T-cell (primary cell): ENCODE data around the gene LMF1. TPM values are rescaled to one million over a fixed set of nuclear protein-coding genes. Genes with fewer than 3 reads are reported as not detected.

Source experiments
- ATAC-seq, 4 experiments: fragments of 200-7000 bp in 3 of 4; fragments of 150-1000 bp in 1 of 4; cut with Tn5 transposase; replicated peaks in 1 of 4; 1 replicate in 3 of 4; 2 replicates in 1 of 4; pipeline ENCODE4 v1.10.0; 2021; ENCODE audit warnings: moderate library complexity in 3 of 4, mild to moderate bottlenecking in 2 of 4, moderate number of reproducible peaks in 1 of 4
- CTCF ChIA-PET, 2 donors: fragments of 300-600 bp; sonication (Branson Sonifier 250); formaldehyde crosslinking; loops; one replicate each; lab custom pipeline; 2022; ENCODE audit warnings: antibody characterized with exemption in 2 of 2; lab: Charles Lee
- POLR2A ChIA-PET, 2 donors: fragments of 300-600 bp; sonication (Branson Sonifier 250); formaldehyde crosslinking; loops; one replicate each; lab custom pipeline; 2022; ENCODE audit warnings: antibody characterized with exemption in 2 of 2; lab: Charles Lee
- DNase-seq, 35 experiments: peaks; one replicate each; pipeline versions ENCODE4 v3.0.0 to v3.0.0-alpha.2; 2013 to 2023
- H3K27ac ChIP-seq: one replicate; pipeline ENCODE4 v1.5.1; 2013; ENCODE audit warnings: low read length
- H3K27me3 ChIP-seq, 2 experiments: replicated peaks in 1 of 2; 1 replicate in 1 of 2; 2 replicates in 1 of 2; pipeline versions ENCODE4 v1.6.1 to v1.7.0; 2013; ENCODE audit warnings: low read length in 1 of 2, mixed read lengths in 1 of 2; ENCODE audit not compliant: control insufficient read depth in 2 of 2, insufficient read depth in 2 of 2; ENCODE audit errors: extremely low read depth in 1 of 2
- H3K36me3 ChIP-seq, 2 donors: 1 replicate in 1 of 2; 2 replicates in 1 of 2; pipeline versions ENCODE4 v1.6.1 to v1.7.0; 2013; ENCODE audit warnings: low read length in 1 of 2; ENCODE audit not compliant: control insufficient read depth in 2 of 2, insufficient read depth in 1 of 2; ENCODE audit errors: extremely low read depth in 1 of 2
- H3K4me1 ChIP-seq, 2 experiments: 1 replicate in 1 of 2; 2 replicates in 1 of 2; pipeline versions ENCODE4 v1.6.1 to v1.7.0; 2013; ENCODE audit warnings: low read length in 2 of 2, mixed read lengths in 1 of 2; ENCODE audit not compliant: insufficient read depth in 2 of 2, control insufficient read depth in 1 of 2; ENCODE audit errors: extremely low read depth in 1 of 2
- H3K4me3 ChIP-seq, 2 donors: 1 replicate in 1 of 2; 2 replicates in 1 of 2; pipeline versions ENCODE4 v1.5.1 to v1.7.0; 2013; ENCODE audit warnings: mild to moderate bottlenecking in 2 of 2, low read length in 1 of 2, moderate library complexity in 1 of 2; ENCODE audit not compliant: control insufficient read depth in 1 of 2; ENCODE audit errors: extremely low read depth in 1 of 2
- H3K9me3 ChIP-seq: 2 replicates; pipeline ENCODE4 v1.7.0; 2013
- H3K27ac Mint-ChIP-seq, 2 donors: one replicate each; pipeline ENCODE4 v1.8.0; 2020 to 2021; ENCODE audit warnings: mild to moderate bottlenecking in 2 of 2, mixed read lengths in 2 of 2
- H3K27me3 Mint-ChIP-seq, 2 donors: one replicate each; pipeline ENCODE4 v1.8.0; 2021 to 2022; ENCODE audit warnings: mixed read lengths in 2 of 2
- H3K36me3 Mint-ChIP-seq: one replicate; pipeline ENCODE4 v1.8.0; 2021; ENCODE audit warnings: mixed read lengths
- H3K4me1 Mint-ChIP-seq, 3 donors: one replicate each; pipeline ENCODE4 v1.8.0; 2020 to 2022; ENCODE audit warnings: mixed read lengths in 3 of 3, mild to moderate bottlenecking in 1 of 3
- H3K4me3 Mint-ChIP-seq, 3 donors: one replicate each; pipeline ENCODE4 v1.8.0; 2020 to 2022; ENCODE audit warnings: mild to moderate bottlenecking in 3 of 3, mixed read lengths in 3 of 3, moderate library complexity in 3 of 3
- H3K9me3 Mint-ChIP-seq, 3 donors: one replicate each; pipeline ENCODE4 v1.8.0; 2020 to 2022; ENCODE audit warnings: mixed read lengths in 3 of 3
- WGBS: methylation state at CpG from one replicate; pipeline ENCODE4 v1.1.5; 2013; ENCODE audit warnings: missing lambda C conversion rate; ENCODE audit not compliant: insufficient coverage; 5-methylcytosine and 5-hydroxymethylcytosine counted together
- total RNA-seq, 35 experiments: library from RNA in 6 of 35; stranded (reverse) in 6 of 35; fragments of 120-200 nt in 1 of 35; gene quantifications; one replicate each; pipeline versions ENCODE4 v1.2.1 to v1.2.4 and lab custom pipeline; 2013 to 2026

The LMF1 gene
- total RNA-seq, 5 donors from 2014 or later (not counting 1 experiment from before 2014, with no cell fraction given) = 46.6 to 59.4 (median 51.1) TPM

- Histone ChIP-seq H3K36me3 (peaks cover 13 to 20% of the 10 kb centered on the region in 2 donors), H3K27ac (no peak overlapping the region), H3K4me1 (no peaks in the 10 kb centered on the region), H3K9me3 (no peaks in the 10 kb centered on the region), H3K4me3 (no peak overlapping the region), H3K27me3 (no peaks in the 10 kb centered on the region)
- ATAC-seq = no peak
- no peak overlapping the region for H3K4me3 Mint-ChIP-seq
- POLR2A ChIA-PET = no interaction called here
- peaks cover 0 to 4% (median 0%) of the 10 kb centered on the region in 3 donors for H3K4me1 Mint-ChIP-seq
- DNase-seq = no peak
- no peak overlapping the region for H3K27ac Mint-ChIP-seq
- no peaks in the 10 kb centered on the region for H3K9me3 Mint-ChIP-seq
- 93% methylated on average over 20 of the region's 23 CpGs for WGBS
- no peaks in the 10 kb centered on the region for H3K27me3 Mint-ChIP-seq
- CTCF ChIA-PET = no interaction called here
- peaks cover 17% of the 10 kb centered on the region for H3K36me3 Mint-ChIP-seq
These were observed 98.1 kb downstream of the LMF1 start for GRCh38 chr16:872436-873242.

GRCh38 chr16:871562-872345, 99.0 kb downstream of the LMF1 start:
- DNase-seq (no peak), ATAC-seq (no peak)
- POLR2A ChIA-PET = no interaction called here
- CTCF ChIA-PET = no interaction called here
- H3K9me3 Mint-ChIP-seq = no peaks in the 10 kb centered on the region
- no peak overlapping the region for H3K4me3 Mint-ChIP-seq
- H3K36me3 Mint-ChIP-seq = peaks cover 11% of the 10 kb centered on the region
- Histone ChIP-seq H3K9me3 (no peaks in the 10 kb centered on the region), H3K4me1 (no peaks in the 10 kb centered on the region), H3K27me3 (no peaks in the 10 kb centered on the region), H3K27ac (no peak overlapping the region), H3K36me3 (peaks cover 13 to 20% of the 10 kb centered on the region in 2 donors), H3K4me3 (no peak overlapping the region)
- 90% methylated on average over 29 of the region's 30 CpGs for WGBS
- H3K4me1 Mint-ChIP-seq = no peaks in the 10 kb centered on the region
- no peaks in the 10 kb centered on the region for H3K27me3 Mint-ChIP-seq
- peak overlapping the region in 1 of 2 donors; percentile 19 for H3K27ac Mint-ChIP-seq

GRCh38 chr16:870856-871561, 99.8 kb downstream of the LMF1 start:
- H3K9me3 ChIP-seq = no peaks in the 10 kb centered on the region
- ChIA-PET CTCF (no interaction called here), POLR2A (no interaction called here)
- ATAC-seq (no peak), DNase-seq (no peak)
- H3K4me3 ChIP-seq = no peak overlapping the region
- no peaks in the 10 kb centered on the region for H3K4me1 Mint-ChIP-seq
- H3K36me3 Mint-ChIP-seq = peaks cover 12% of the 10 kb centered on the region
- H3K27me3 Mint-ChIP-seq = no peaks in the 10 kb centered on the region
- H3K36me3 ChIP-seq = peaks cover 12 to 23% of the 10 kb centered on the region in 2 donors
- no peaks in the 10 kb centered on the region for H3K4me1 ChIP-seq
- H3K4me3 Mint-ChIP-seq = no peak overlapping the region
- no peak overlapping the region for H3K27ac ChIP-seq
- no peaks in the 10 kb centered on the region for H3K27me3 ChIP-seq
- no peak overlapping the region for H3K27ac Mint-ChIP-seq
- WGBS = 83% methylated on average over 31 of the region's 31 CpGs
- no peaks in the 10 kb centered on the region for H3K9me3 Mint-ChIP-seq

GRCh38 chr16:869823-870641, 100.8 kb downstream of the LMF1 start:
- no peaks in the 10 kb centered on the region for H3K27me3 ChIP-seq
- no peaks in the 10 kb centered on the region for H3K27me3 Mint-ChIP-seq
- DNase-seq (no peak), ATAC-seq (no peak)
- no peaks in the 10 kb centered on the region for H3K4me1 ChIP-seq
- no peak overlapping the region for H3K27ac ChIP-seq
- H3K9me3 Mint-ChIP-seq = no peaks in the 10 kb centered on the region
- H3K36me3 Mint-ChIP-seq = peaks cover 16% of the 10 kb centered on the region
- no peaks in the 10 kb centered on the region for H3K4me1 Mint-ChIP-seq
- POLR2A ChIA-PET = no interaction called here
- no peak overlapping the region for H3K27ac Mint-ChIP-seq
- CTCF ChIA-PET = no interaction called here
- H3K4me3 Mint-ChIP-seq = no peak overlapping the region
- H3K36me3 ChIP-seq = peaks cover 10 to 23% of the 10 kb centered on the region in 2 donors
- H3K9me3 ChIP-seq = no peaks in the 10 kb centered on the region
- WGBS = 94% methylated on average over 30 of the region's 32 CpGs
- H3K4me3 ChIP-seq = no peak overlapping the region

- H3K36me3 ChIP-seq = peaks cover 10 to 23% of the 10 kb centered on the region in 2 donors
- H3K9me3 ChIP-seq = no peaks in the 10 kb centered on the region
- Mint-ChIP-seq H3K4me1 (no peaks in the 10 kb centered on the region), H3K27me3 (no peaks in the 10 kb centered on the region), H3K27ac (no peak overlapping the region), H3K9me3 (no peaks in the 10 kb centered on the region), H3K4me3 (no peak overlapping the region), H3K36me3 (peaks cover 16% of the 10 kb centered on the region)
- 93% methylated on average over 33 of the region's 37 CpGs for WGBS
- no peak overlapping the region for H3K27ac ChIP-seq
- ChIA-PET CTCF (no interaction called here), POLR2A (no interaction called here)
- no peak overlapping the region for H3K4me3 ChIP-seq
- DNase-seq = no peak
- no peak for ATAC-seq
- no peaks in the 10 kb centered on the region for H3K4me1 ChIP-seq
- H3K27me3 ChIP-seq = no peaks in the 10 kb centered on the region
These were observed 101.7 kb downstream of the LMF1 start for GRCh38 chr16:868846-869822.
